GM12878 (cell line): ENCODE results near the gene CTSH. TPM values are rescaled to one million over a fixed set of nuclear protein-coding genes. Genes with fewer than 3 reads are reported as not detected.

Source experiments
- ATAC-seq: fragments of 200-7000 bp; cut with Tn5 transposase; 3 replicates; pipeline ENCODE4 v1.9.1; 2020; ENCODE audit warnings: mild to moderate bottlenecking, moderate library complexity
- BruUV-seq: library from RNA; stranded (reverse); fragments of 400-500 nt; replicated peaks from 2 replicates; lab custom pipeline; 2021; lab: Mats Ljungman, UMichigan
- CTCF ChIA-PET: fragments of 300-600 bp; sonication (Branson Sonifier 250); formaldehyde crosslinking; extraction: SDS; loops from one replicate; lab custom pipeline; 2021; ENCODE audit warnings: inconsistent platforms; lab: Yijun Ruan, JAX
- POLR2A ChIA-PET: fragments of 350-600 bp; formaldehyde crosslinking; extraction: SDS; loops from one replicate; lab custom pipeline; 2021; ENCODE audit warnings: inconsistent platforms; lab: Charles Lee
- RAD21 ChIA-PET: fragments of 300-600 bp; sonication (Branson Sonifier 250); formaldehyde crosslinking; loops from one replicate; lab custom pipeline; 2023; ENCODE audit warnings: antibody characterized with exemption; ENCODE audit not compliant: unreplicated experiment; lab: Charles Lee
- SMC1A ChIA-PET: fragments of 300-600 bp; sonication (Branson Sonifier 250); formaldehyde crosslinking; loops from one replicate; lab custom pipeline; 2023; ENCODE audit not compliant: unreplicated experiment, uncharacterized antibody; lab: Charles Lee
- DNase-seq: peaks from one replicate; pipeline ENCODE4 v3.0.0-alpha.2; 2011; ENCODE audit warnings: low read depth, low spot score
- FAIRE-seq: peaks from 3 replicates; lab custom pipeline; 2011; peaks lifted over from hg19 to GRCh38; lab: Jason Lieb, UNC
- H2AFZ ChIP-seq: 2 replicates; pipeline ENCODE4 v1.6.0; 2011; ENCODE audit warnings: low read depth, low read length, control low read depth; ENCODE audit not compliant: control insufficient read depth
- H3K27ac ChIP-seq: 2 replicates; pipeline ENCODE4 v1.5.1; 2011; ENCODE audit warnings: control low read depth; ENCODE audit not compliant: control insufficient read depth, insufficient read depth
- H3K27me3 ChIP-seq, 2 experiments: replicated peaks in 1 of 2; 2 replicates each; pipeline versions ENCODE4 v1.6.0 to v1.6.1; 2011; ENCODE audit warnings: low read length in 1 of 2; ENCODE audit not compliant: control insufficient read depth in 2 of 2, insufficient read depth in 2 of 2
- H3K36me3 ChIP-seq, 2 experiments: 2 replicates each; pipeline ENCODE4 v1.5.1; 2011; ENCODE audit warnings: low read length in 1 of 2; ENCODE audit not compliant: control insufficient read depth in 2 of 2, insufficient read depth in 2 of 2
- H3K4me1 ChIP-seq: 2 replicates; pipeline ENCODE4 v1.6.1; 2011; ENCODE audit warnings: mild to moderate bottlenecking, low read length, moderate library complexity, mixed read lengths; ENCODE audit not compliant: control insufficient read depth, insufficient read depth
- H3K4me2 ChIP-seq: 2 replicates; pipeline ENCODE4 v1.6.0; 2011; ENCODE audit warnings: control low read depth; ENCODE audit not compliant: control insufficient read depth, insufficient read depth
- H3K4me3 ChIP-seq: fragments of 200-600 bp; sonication (generic); 2 replicates; pipeline ENCODE4 v1.5.1; 2016
- H3K79me2 ChIP-seq: 2 replicates; pipeline ENCODE4 v1.6.0; 2011; ENCODE audit warnings: low read length; ENCODE audit not compliant: control insufficient read depth, insufficient read depth
- H3K9ac ChIP-seq: 2 replicates; pipeline ENCODE4 v1.8.0; 2011; ENCODE audit warnings: low read length, control low read depth, mixed read lengths; ENCODE audit not compliant: control insufficient read depth, insufficient read depth
- H3K9me3 ChIP-seq: replicated peaks from 3 replicates; pipeline ENCODE4 v1.5.1; 2011; ENCODE audit warnings: mild to moderate bottlenecking, low read length; ENCODE audit not compliant: control insufficient read depth, insufficient read depth
- H4K20me1 ChIP-seq: 2 replicates; pipeline ENCODE4 v1.6.0; 2011; ENCODE audit not compliant: control insufficient read depth, insufficient read depth
- ATF3 ChIP-seq: IDR thresholded peaks from 2 replicates; pipeline ENCODE4 v1.6.1; 2011; ENCODE audit warnings: low read depth, mild to moderate bottlenecking, low read length, moderate library complexity, borderline replicate concordance; ENCODE audit errors: extremely low read depth
- ETV6 ChIP-seq, 2 experiments: fragments of 450-650 bp in 1 of 2; IDR thresholded peaks in 1 of 2; conservative IDR thresholded peaks in 1 of 2; 2 replicates each; pipeline ENCODE4 v1.6.1; 2014; ENCODE audit warnings: antibody characterized with exemption in 1 of 2, borderline replicate concordance in 1 of 2, low read depth in 1 of 2, mild to moderate bottlenecking in 1 of 2, moderate library complexity in 1 of 2
- HDAC6 ChIP-seq: fragments of 200-600 bp; sonication (generic); IDR thresholded peaks from one replicate; pipeline ENCODE4 v1.8.0; 2017; ENCODE audit warnings: antibody characterized with exemption; ENCODE audit not compliant: unreplicated experiment
- PML ChIP-seq: IDR thresholded peaks from 2 replicates; pipeline ENCODE4 v1.6.1; 2012; ENCODE audit warnings: low read length, inconsistent platforms
- POLR2A ChIP-seq: IDR thresholded peaks from 2 replicates; pipeline ENCODE4 v1.6.1; 2011; ENCODE audit warnings: low read depth, mild to moderate bottlenecking, low read length
- POU2F2 ChIP-seq: IDR thresholded peaks from 3 replicates; pipeline ENCODE4 v1.6.1; 2011; ENCODE audit warnings: low read depth, mild to moderate bottlenecking, low read length, borderline replicate concordance
- RELA ChIP-seq: fragments of 450-650 bp; IDR thresholded peaks from 2 replicates; pipeline ENCODE4 v1.8.0; 2014; ENCODE audit warnings: borderline replicate concordance; ENCODE audit not compliant: partially characterized antibody
- SUZ12 ChIP-seq: fragments of 200-600 bp; sonication (generic); IDR thresholded peaks from one replicate; pipeline ENCODE4 v1.6.1; 2018; ENCODE audit warnings: antibody characterized with exemption, mild to moderate bottlenecking; ENCODE audit not compliant: unreplicated experiment
- YBX1 ChIP-seq: fragments of 450-650 bp; IDR thresholded peaks from 2 replicates; pipeline ENCODE4 v1.6.1; 2016; ENCODE audit warnings: antibody characterized with exemption
- ZSCAN29 ChIP-seq: fragments of 450-650 bp; IDR thresholded peaks from 2 replicates; pipeline ENCODE4 v1.6.1; 2017; ENCODE audit warnings: mild to moderate bottlenecking, moderate library complexity
- WGBS: methylation state at CpG from one replicate; pipeline ENCODE4 v1.1.6; 2016; ENCODE audit warnings: low lambda C conversion rate; ENCODE audit not compliant: insufficient replicate concordance, insufficient coverage; ENCODE audit errors: missing lambda C conversion rate; 5-methylcytosine and 5-hydroxymethylcytosine counted together
- in situ Hi-C: fragments of 300-500 bp; cut with MboI; formaldehyde crosslinking; loops from 9 replicates; pipeline ENCODE4 v1.14.3; 2018; ENCODE audit warnings: mixed read lengths
- intact Hi-C: fragments of 100-400 bp; cut with micrococcal nuclease; formaldehyde crosslinking; loops from one replicate; pipeline ENCODE4 v1.14.2; 2022; ENCODE audit not compliant: unreplicated experiment
- polyA plus RNA-seq, 11 experiments: library from polyadenylated mRNA; depleted of rRNA in 4 of 11; unstranded in 6 of 11; stranded (reverse) in 5 of 11; fragments of >200 nt; fragmentation: Nextera tagmentation in 4 of 11; fragmentation: Illumina TruSeq in 1 of 11; extraction: Ambion mirVana in 4 of 11; extraction: Trizol in 1 of 11; gene quantifications; 1 replicate in 1 of 11; 2 replicates in 10 of 11; pipeline versions ENCODE4 v1.2.1 to v1.2.3, GENCODE V29; 2011 to 2016; ENCODE audit warnings: inconsistent platforms in 2 of 11, missing spikeins in 2 of 11, low read depth in 1 of 11
- total RNA-seq, 4 experiments: library from RNA; depleted of rRNA in 3 of 4; stranded (reverse); fragments of >200 nt in 3 of 4; fragmentation: Illumina TruSeq in 1 of 4; extraction: Trizol in 1 of 4; gene quantifications; 2 replicates each; pipeline versions ENCODE4 v1.2.1 to v1.2.3, GENCODE V29; 2013 to 2021

The CTSH gene
- total and polyA plus RNA-seq, 10 of the 15 experiments (the other 5 are each of a cell fraction or from before 2014, with no cell fraction given): 30.2 to 1,212 (median 519) TPM

- intact Hi-C loops (no loop called here), in situ Hi-C loops (no loop called here)
- POLR2A ChIA-PET: interaction anchor here (0.6 kb wide), 1 partner anchor 97 kb away, joined by 3 read pairs; no protein-coding TSS in a partner anchor
- Histone ChIP-seq H4K20me1 (no peaks in the 10 kb centered on the region; the same call in 1 of the 2 replicates), H2AFZ (no peak overlapping the region), H3K9me3 (no peaks in the 10 kb centered on the region), H3K79me2 (no peaks in the 10 kb centered on the region), H3K27me3 (no peaks in the 10 kb centered on the region), H3K36me3 (peaks cover 49 to 61% of the 10 kb centered on the region in 2 experiments)
- RAD21 ChIA-PET: interaction anchor here (0.7 to 1.6 kb wide), 3 partner anchors 18 to 58 kb away, joined by 3 read pairs; no protein-coding TSS in a partner anchor
- CTCF ChIA-PET: interaction anchor here (0.5 to 2.7 kb wide), 6 partner anchors 15 to 103 kb away, joined by 3 to 9 read pairs (median 6); no protein-coding TSS in a partner anchor
- BruUV-seq: no TSS peak
- SMC1A ChIA-PET: interaction anchor here (0.7 to 3.4 kb wide), 7 partner anchors 11 to 96 kb away, joined by 3 to 10 read pairs (median 6); no protein-coding TSS in a partner anchor
- no peak for TF ChIP-seq ETV6 (conservative IDR thresholded peaks at IDR 0.05 in 1 of 2, IDR thresholded peaks at IDR 0.05 in 1 of 2; ENCODE audit: borderline replicate concordance in 1 of 2, low read depth in 1 of 2)
- TF ChIP-seq POLR2A: peak; percentile 47; the same call in 1 of the 2 replicates
- TF ChIP-seq, all 136 proteins: peak for 1
- DNase-seq (no peak), FAIRE-seq (no peak), ATAC-seq (no peak)
- Histone ChIP-seq H3K4me2 (no peak overlapping the region), H3K4me1 (no peaks in the 10 kb centered on the region; the same call in 1 of the 2 replicates), H3K27ac (no peak overlapping the region), H3K9ac (no peak overlapping the region), H3K4me3 (no peak overlapping the region)
- WGBS: 87% methylated on average over 10 of the region's 10 CpGs
Measured at GRCh38 chr15:78925076-78925624, 19.7 kb downstream of the CTSH start.

- SMC1A ChIA-PET: interaction anchor here (0.9 to 3.4 kb wide), 5 partner anchors 12 to 99 kb away, joined by 5 to 10 read pairs (median 7); no protein-coding TSS in a partner anchor
- no peak overlapping the region for H2AFZ ChIP-seq
- no TSS peak for BruUV-seq
- intact Hi-C loops (no loop called here), in situ Hi-C loops (no loop called here)
- no peaks in the 10 kb centered on the region for H3K79me2 ChIP-seq
- no peak for TF ChIP-seq ATF3
- TF ChIP-seq HDAC6: no peak
- no peak for TF ChIP-seq SUZ12
- TF ChIP-seq RELA: no peak
- TF ChIP-seq YBX1: no peak
- TF ChIP-seq POU2F2: no peak
- TF ChIP-seq ZSCAN29: no peak
- no peak for TF ChIP-seq PML
- RAD21 ChIA-PET: interaction anchor here (1.2 to 2.2 kb wide), 2 partner anchors 55 to 56 kb away, joined by 3 to 5 read pairs; no protein-coding TSS in a partner anchor
- H3K9me3 ChIP-seq: no peaks in the 10 kb centered on the region
- WGBS: 84% methylated on average over 11 of the region's 18 CpGs
- H3K4me3 ChIP-seq: no peak overlapping the region
- POLR2A ChIA-PET: no interaction called here
- no peaks in the 10 kb centered on the region for H3K27me3 ChIP-seq
- no peaks in the 10 kb centered on the region; the same call in 1 of the 2 replicates for H3K4me1 ChIP-seq
- peaks cover 44 to 63% of the 10 kb centered on the region in 2 experiments for H3K36me3 ChIP-seq
- H3K27ac ChIP-seq: no peak overlapping the region
- DNase-seq (no peak), FAIRE-seq (no peak), ATAC-seq (no peak)
- no peak overlapping the region for H3K9ac ChIP-seq
- H3K4me2 ChIP-seq: no peak overlapping the region
- H4K20me1 ChIP-seq: no peaks in the 10 kb centered on the region; the same call in 1 of the 2 replicates
- CTCF ChIA-PET: interaction anchor here (0.6 to 1.3 kb wide), 7 partner anchors 11 to 261 kb away, joined by 3 to 4 read pairs (median 3); no protein-coding TSS in a partner anchor
Measured at GRCh38 chr15:78923480-78924360, 21.1 kb downstream of the CTSH start.
